PFSK-1 (cell line): ENCODE results near the gene CACNA2D4.

Experiments used
- FOXP2 ChIP-seq: optimal IDR thresholded peaks from 2 replicates; pipeline ENCODE3; 2011; ENCODE audit warnings: borderline replicate concordance, control low read depth, inconsistent platforms; ENCODE audit not compliant: insufficient read depth; ENCODE audit errors: extremely low read length, extremely low read depth
- POLR2AphosphoS5 ChIP-seq: IDR thresholded peaks from 2 replicates; pipeline ENCODE4 v1.6.1; 2012; ENCODE audit warnings: low read depth, mild to moderate bottlenecking, control low read depth, low read length, moderate library complexity
- SIN3A ChIP-seq: IDR thresholded peaks from 2 replicates; pipeline ENCODE4 v1.6.1; 2012; ENCODE audit warnings: mild to moderate bottlenecking, low read length, moderate library complexity, borderline replicate concordance; ENCODE audit not compliant: insufficient read depth
- TAF1 ChIP-seq: IDR thresholded peaks from 2 replicates; pipeline ENCODE4 v1.6.1; 2012; ENCODE audit warnings: low read length, control low read depth, borderline replicate concordance; ENCODE audit not compliant: insufficient read depth
- TF ChIP-seq, protein P1 (sequence below), 2 experiments: IDR thresholded peaks; 2 replicates each; pipeline versions ENCODE4 v1.6.1 to v1.8.0; 2011 to 2012; ENCODE audit warnings: low read depth in 2 of 2, low read length in 2 of 2, control low read depth in 1 of 2, inconsistent platforms in 1 of 2, mild to moderate bottlenecking in 1 of 2, moderate library complexity in 1 of 2; ENCODE audit not compliant: insufficient read depth in 1 of 2

DNA sequence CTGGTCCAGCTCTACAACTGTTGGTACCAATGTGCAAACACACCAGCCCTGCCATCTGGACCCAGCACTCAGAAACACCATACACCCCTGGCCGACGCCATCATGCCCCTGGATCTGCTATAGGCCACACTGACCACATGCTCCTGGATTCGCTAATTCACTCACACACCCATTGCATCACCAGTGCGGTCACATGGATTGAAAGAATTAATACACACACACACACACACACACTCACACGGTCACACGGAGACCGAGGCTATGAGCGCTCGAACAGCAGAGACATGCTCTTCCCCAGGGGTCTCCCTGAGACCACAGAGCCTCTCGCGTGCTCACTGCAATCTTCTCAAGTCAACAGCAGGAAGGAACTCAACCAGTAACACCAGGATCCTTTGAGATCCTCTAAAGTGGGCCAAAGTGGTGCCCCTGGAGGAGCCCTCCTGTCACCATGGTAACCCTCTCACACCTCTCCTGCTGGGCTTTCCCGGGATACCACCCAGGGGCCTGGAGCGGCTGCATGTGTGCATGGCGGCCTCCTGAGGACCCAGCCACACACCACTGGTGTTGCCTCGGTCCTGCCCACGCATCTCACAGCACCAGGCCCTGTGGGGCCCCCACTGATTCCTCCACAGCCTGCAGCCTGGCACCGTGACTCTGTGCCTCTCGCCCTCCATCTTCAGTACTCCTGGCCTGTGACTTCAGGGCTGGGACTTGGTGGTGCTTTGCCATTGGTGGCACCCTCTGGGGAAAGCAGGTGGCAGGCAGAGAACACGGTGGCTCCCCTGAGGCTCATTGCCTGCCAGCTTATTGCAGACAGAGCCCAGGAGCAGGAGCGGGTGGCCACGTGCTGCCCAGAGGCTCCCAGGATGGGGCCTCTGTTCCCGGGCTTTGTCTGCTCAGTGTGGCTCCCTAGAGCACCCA is 83.0 kb downstream of the CACNA2D4 start:
- TF ChIP-seq, protein P1, sequence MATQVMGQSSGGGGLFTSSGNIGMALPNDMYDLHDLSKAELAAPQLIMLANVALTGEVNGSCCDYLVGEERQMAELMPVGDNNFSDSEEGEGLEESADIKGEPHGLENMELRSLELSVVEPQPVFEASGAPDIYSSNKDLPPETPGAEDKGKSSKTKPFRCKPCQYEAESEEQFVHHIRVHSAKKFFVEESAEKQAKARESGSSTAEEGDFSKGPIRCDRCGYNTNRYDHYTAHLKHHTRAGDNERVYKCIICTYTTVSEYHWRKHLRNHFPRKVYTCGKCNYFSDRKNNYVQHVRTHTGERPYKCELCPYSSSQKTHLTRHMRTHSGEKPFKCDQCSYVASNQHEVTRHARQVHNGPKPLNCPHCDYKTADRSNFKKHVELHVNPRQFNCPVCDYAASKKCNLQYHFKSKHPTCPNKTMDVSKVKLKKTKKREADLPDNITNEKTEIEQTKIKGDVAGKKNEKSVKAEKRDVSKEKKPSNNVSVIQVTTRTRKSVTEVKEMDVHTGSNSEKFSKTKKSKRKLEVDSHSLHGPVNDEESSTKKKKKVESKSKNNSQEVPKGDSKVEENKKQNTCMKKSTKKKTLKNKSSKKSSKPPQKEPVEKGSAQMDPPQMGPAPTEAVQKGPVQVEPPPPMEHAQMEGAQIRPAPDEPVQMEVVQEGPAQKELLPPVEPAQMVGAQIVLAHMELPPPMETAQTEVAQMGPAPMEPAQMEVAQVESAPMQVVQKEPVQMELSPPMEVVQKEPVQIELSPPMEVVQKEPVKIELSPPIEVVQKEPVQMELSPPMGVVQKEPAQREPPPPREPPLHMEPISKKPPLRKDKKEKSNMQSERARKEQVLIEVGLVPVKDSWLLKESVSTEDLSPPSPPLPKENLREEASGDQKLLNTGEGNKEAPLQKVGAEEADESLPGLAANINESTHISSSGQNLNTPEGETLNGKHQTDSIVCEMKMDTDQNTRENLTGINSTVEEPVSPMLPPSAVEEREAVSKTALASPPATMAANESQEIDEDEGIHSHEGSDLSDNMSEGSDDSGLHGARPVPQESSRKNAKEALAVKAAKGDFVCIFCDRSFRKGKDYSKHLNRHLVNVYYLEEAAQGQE (IDR thresholded peaks at IDR 0.05; ENCODE audit: insufficient read depth in 1 of 2, low read depth in 2 of 2, low read length in 2 of 2) = no peak
- TF ChIP-seq POLR2AphosphoS5 = no peak
- TF ChIP-seq TAF1 = no peak
- TF ChIP-seq SIN3A = no peak
- TF ChIP-seq FOXP2 = no peak
